ENCODE results near the gene MRRF.

Gene MRRF

GRCh38 chr9:122281368-122281767 lies 16.7 kb downstream of the MRRF start:
- Histone ChIP-seq H3F3A (ENCODE audit: control insufficient read depth, insufficient read depth) (peaks cover 3% of the 10 kb centered on the region; the same call in 1 of the 2 replicates), H3K4me1 (ENCODE audit: control insufficient read depth, low read length) (peaks cover 14% of the 10 kb centered on the region), H3K36me3 (ENCODE audit: control insufficient read depth, low read length) (peaks cover 91% of the 10 kb centered on the region), H3K4me3 (ENCODE audit: low read length) (no peak overlapping the region), H3K9me3 (ENCODE audit: control insufficient read depth, insufficient read depth, low read length) (peaks cover 6% of the 10 kb centered on the region), H3K4me2 (ENCODE audit: low read length) (no peak overlapping the region), H3K9me2 (replicated peaks; ENCODE audit: control insufficient read depth, low read length) (no peaks in the 10 kb centered on the region), H3K27ac (ENCODE audit: low read depth, low read length) (no peak overlapping the region), H4K20me1 (ENCODE audit: control insufficient read depth, insufficient read depth, low read depth, low read length) (peaks cover 2% of the 10 kb centered on the region; the same call in 1 of the 2 replicates), H3K79me2 (ENCODE audit: control insufficient read depth, low read length) (peaks cover 75% of the 10 kb centered on the region), H3K27me3 (ENCODE audit: control insufficient read depth, low read length) (no peaks in the 10 kb centered on the region)
- no peak for TF ChIP-seq EZH2phosphoT487 (IDR thresholded peaks at IDR 0.05; ENCODE audit: borderline replicate concordance, low read length)
- TF ChIP-seq, protein P1, sequence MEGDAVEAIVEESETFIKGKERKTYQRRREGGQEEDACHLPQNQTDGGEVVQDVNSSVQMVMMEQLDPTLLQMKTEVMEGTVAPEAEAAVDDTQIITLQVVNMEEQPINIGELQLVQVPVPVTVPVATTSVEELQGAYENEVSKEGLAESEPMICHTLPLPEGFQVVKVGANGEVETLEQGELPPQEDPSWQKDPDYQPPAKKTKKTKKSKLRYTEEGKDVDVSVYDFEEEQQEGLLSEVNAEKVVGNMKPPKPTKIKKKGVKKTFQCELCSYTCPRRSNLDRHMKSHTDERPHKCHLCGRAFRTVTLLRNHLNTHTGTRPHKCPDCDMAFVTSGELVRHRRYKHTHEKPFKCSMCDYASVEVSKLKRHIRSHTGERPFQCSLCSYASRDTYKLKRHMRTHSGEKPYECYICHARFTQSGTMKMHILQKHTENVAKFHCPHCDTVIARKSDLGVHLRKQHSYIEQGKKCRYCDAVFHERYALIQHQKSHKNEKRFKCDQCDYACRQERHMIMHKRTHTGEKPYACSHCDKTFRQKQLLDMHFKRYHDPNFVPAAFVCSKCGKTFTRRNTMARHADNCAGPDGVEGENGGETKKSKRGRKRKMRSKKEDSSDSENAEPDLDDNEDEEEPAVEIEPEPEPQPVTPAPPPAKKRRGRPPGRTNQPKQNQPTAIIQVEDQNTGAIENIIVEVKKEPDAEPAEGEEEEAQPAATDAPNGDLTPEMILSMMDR (IDR thresholded peaks at IDR 0.05; ENCODE audit: low read depth, low read length, poor library complexity, severe bottlenecking), result no peak

DNA sequence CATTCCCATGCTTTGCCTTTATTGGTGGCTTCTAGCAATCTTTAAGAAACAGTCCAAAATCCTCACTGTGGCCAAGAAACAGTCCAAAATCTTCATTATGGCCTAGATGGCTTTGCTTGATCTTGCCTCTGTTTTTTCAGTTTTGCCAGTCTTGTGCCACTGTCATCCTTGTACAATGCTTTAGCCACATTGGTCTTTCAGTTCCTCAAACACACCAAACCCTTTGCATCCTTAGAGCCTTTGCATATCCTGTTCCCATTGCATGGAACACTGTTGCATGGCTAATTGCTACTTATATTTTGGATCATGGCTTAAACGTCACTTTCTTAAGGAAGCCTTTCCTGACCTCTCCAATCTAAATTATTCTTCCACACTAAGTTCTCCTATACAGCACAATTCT lies 22.1 kb downstream of the MRRF start:
- peak overlapping the region; percentile 33 for H3K4me2 ChIP-seq (ENCODE audit: low read length)
- peaks cover 5% of the 10 kb centered on the region for H3F3A ChIP-seq (ENCODE audit: control insufficient read depth, insufficient read depth)
- H3K9me2 ChIP-seq (replicated peaks; ENCODE audit: control insufficient read depth, low read length), result no peaks in the 10 kb centered on the region
- H3K27ac ChIP-seq (ENCODE audit: low read depth, low read length), result peak overlapping the region; percentile 8
- H3K4me1 ChIP-seq (ENCODE audit: control insufficient read depth, low read length), result peaks cover 31% of the 10 kb centered on the region
- no peaks in the 10 kb centered on the region for H3K27me3 ChIP-seq (ENCODE audit: control insufficient read depth, low read length)
- peak overlapping the region; percentile 2; the same call in 1 of the 2 replicates for H3K4me3 ChIP-seq (ENCODE audit: low read length)
- peaks cover 32% of the 10 kb centered on the region for H3K79me2 ChIP-seq (ENCODE audit: control insufficient read depth, low read length)
- H3K36me3 ChIP-seq (ENCODE audit: control insufficient read depth, low read length), result peaks cover 94% of the 10 kb centered on the region
- no peaks in the 10 kb centered on the region; the same call in 1 of the 2 replicates for H4K20me1 ChIP-seq (ENCODE audit: control insufficient read depth, insufficient read depth, low read depth, low read length)
- TF ChIP-seq, protein P1 (IDR thresholded peaks at IDR 0.05; ENCODE audit: low read depth, low read length, poor library complexity, severe bottlenecking), result no peak
- TF ChIP-seq EZH2phosphoT487 (IDR thresholded peaks at IDR 0.05; ENCODE audit: borderline replicate concordance, low read length), result no peak
- no peaks in the 10 kb centered on the region for H3K9me3 ChIP-seq (ENCODE audit: control insufficient read depth, insufficient read depth, low read length)

DNA sequence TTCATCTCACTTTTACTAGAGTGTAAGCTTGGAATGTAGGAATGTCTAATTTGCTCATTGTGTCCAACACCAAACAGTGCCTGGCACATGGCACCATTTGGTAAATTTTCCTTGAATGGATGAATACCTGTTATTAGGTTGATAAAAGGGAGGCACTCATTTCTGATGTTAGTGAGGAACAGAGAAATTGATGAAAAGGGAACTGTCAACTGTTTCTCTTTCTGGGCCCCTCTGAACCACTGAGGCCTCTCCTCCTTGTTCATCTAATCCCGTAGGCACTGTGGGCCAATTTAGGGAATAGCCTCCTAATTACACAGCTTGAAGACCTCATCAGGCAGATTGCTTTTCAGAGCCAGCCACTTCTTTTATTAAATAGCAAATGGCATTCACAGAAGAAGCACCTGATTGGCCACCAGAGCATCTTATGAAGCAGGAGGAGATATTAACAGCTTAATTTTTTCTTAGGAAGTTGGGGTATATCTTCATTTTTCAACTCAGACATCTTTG lies 22.6 kb downstream of the MRRF start:
- peak overlapping the region; percentile 8 for H3K27ac ChIP-seq (ENCODE audit: low read depth, low read length)
- peak overlapping the region; percentile 33 for H3K4me2 ChIP-seq (ENCODE audit: low read length)
- peaks cover 31% of the 10 kb centered on the region for H3K4me1 ChIP-seq (ENCODE audit: control insufficient read depth, low read length)
- peaks cover 5% of the 10 kb centered on the region for H3F3A ChIP-seq (ENCODE audit: control insufficient read depth, insufficient read depth)
- no peaks in the 10 kb centered on the region for H3K9me3 ChIP-seq (ENCODE audit: control insufficient read depth, insufficient read depth, low read length)
- H3K36me3 ChIP-seq (ENCODE audit: control insufficient read depth, low read length), result peaks cover 93% of the 10 kb centered on the region
- H3K4me3 ChIP-seq (ENCODE audit: low read length), result peak overlapping the region; percentile 2; the same call in 1 of the 2 replicates
- peaks cover 27% of the 10 kb centered on the region for H3K79me2 ChIP-seq (ENCODE audit: control insufficient read depth, low read length)
- TF ChIP-seq, protein P1 (IDR thresholded peaks at IDR 0.05; ENCODE audit: low read depth, low read length, poor library complexity, severe bottlenecking), result no peak
- no peaks in the 10 kb centered on the region; the same call in 1 of the 2 replicates for H4K20me1 ChIP-seq (ENCODE audit: control insufficient read depth, insufficient read depth, low read depth, low read length)
- H3K27me3 ChIP-seq (ENCODE audit: control insufficient read depth, low read length), result no peaks in the 10 kb centered on the region
- no peaks in the 10 kb centered on the region for H3K9me2 ChIP-seq (replicated peaks; ENCODE audit: control insufficient read depth, low read length)

Data from DOHH2 (cell line).